Ishikawa (cell line): Measurements from ENCODE around the gene ARFGEF3.

Experiments used
- CEBPB ChIP-seq: IDR thresholded peaks from 2 replicates; pipeline ENCODE4 v1.6.1; 2012
- CREB1 ChIP-seq: IDR thresholded peaks from 2 replicates; pipeline ENCODE4 v1.6.1; 2012; ENCODE audit warnings: low read depth
- EGR1 ChIP-seq: IDR thresholded peaks from 2 replicates; pipeline ENCODE4 v1.6.1; 2012
- EP300 ChIP-seq: IDR thresholded peaks from 2 replicates; pipeline ENCODE4 v1.6.1; 2012; ENCODE audit warnings: borderline replicate concordance
- FOXM1 ChIP-seq: IDR thresholded peaks from 2 replicates; pipeline ENCODE4 v1.6.1; 2012; ENCODE audit warnings: low read depth, borderline replicate concordance
- NFIC ChIP-seq: IDR thresholded peaks from 2 replicates; pipeline ENCODE4 v1.6.1; 2012
- RAD21 ChIP-seq: IDR thresholded peaks from 2 replicates; pipeline ENCODE4 v1.6.1; 2012; ENCODE audit warnings: low read depth
- TAF1 ChIP-seq: IDR thresholded peaks from 2 replicates; pipeline ENCODE4 v1.6.1; 2012; ENCODE audit warnings: low read depth, mild to moderate bottlenecking
- TCF12 ChIP-seq: IDR thresholded peaks from 2 replicates; pipeline ENCODE4 v1.6.1; 2012; ENCODE audit warnings: low read depth
- TEAD4 ChIP-seq: IDR thresholded peaks from 2 replicates; pipeline ENCODE4 v1.6.1; 2012
- YY1 ChIP-seq: IDR thresholded peaks from 2 replicates; pipeline ENCODE4 v1.6.1; 2012; ENCODE audit warnings: low read depth
- ZBTB7A ChIP-seq: IDR thresholded peaks from 2 replicates; pipeline ENCODE4 v1.6.1; 2012; ENCODE audit warnings: low read depth
- TF ChIP-seq, protein P1 (sequence below): IDR thresholded peaks from 2 replicates; pipeline ENCODE4 v1.6.1; 2012
- TF ChIP-seq, protein P2 (sequence below): IDR thresholded peaks from 2 replicates; pipeline ENCODE4 v1.6.1; 2012; ENCODE audit warnings: low read depth, mild to moderate bottlenecking
- TF ChIP-seq, protein P3 (sequence below): IDR thresholded peaks from 2 replicates; pipeline ENCODE4 v1.6.1; 2012

The ARFGEF3 gene

DNA sequence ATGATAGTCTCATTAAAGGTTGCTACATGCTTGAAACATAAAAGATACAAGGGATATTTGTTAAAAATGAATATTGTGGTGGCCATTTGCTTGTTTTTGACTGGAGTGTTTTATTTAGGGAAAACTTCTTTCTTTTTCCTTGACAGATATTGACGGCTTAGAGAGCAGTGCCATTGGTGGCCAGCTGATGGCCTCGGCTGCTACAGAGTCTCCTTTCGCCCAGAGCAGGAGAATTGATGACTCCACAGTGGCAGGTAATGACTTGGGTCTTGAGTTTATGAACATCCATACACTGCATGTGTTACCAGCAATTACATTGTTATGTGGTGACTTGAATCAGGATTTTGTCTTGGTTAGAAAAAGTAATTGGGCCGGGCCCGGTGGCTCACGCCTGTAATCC, 124.1 kb downstream of the ARFGEF3 start:
- TF ChIP-seq TCF12 (no peak), TAF1 (no peak), EGR1 (no peak), RAD21 (no peak), YY1 (no peak), TEAD4 (no peak), NFIC (no peak), CEBPB (no peak)
- TF ChIP-seq, protein P1, sequence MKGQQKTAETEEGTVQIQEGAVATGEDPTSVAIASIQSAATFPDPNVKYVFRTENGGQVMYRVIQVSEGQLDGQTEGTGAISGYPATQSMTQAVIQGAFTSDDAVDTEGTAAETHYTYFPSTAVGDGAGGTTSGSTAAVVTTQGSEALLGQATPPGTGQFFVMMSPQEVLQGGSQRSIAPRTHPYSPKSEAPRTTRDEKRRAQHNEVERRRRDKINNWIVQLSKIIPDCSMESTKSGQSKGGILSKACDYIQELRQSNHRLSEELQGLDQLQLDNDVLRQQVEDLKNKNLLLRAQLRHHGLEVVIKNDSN = no peak
- TF ChIP-seq, protein P2, sequence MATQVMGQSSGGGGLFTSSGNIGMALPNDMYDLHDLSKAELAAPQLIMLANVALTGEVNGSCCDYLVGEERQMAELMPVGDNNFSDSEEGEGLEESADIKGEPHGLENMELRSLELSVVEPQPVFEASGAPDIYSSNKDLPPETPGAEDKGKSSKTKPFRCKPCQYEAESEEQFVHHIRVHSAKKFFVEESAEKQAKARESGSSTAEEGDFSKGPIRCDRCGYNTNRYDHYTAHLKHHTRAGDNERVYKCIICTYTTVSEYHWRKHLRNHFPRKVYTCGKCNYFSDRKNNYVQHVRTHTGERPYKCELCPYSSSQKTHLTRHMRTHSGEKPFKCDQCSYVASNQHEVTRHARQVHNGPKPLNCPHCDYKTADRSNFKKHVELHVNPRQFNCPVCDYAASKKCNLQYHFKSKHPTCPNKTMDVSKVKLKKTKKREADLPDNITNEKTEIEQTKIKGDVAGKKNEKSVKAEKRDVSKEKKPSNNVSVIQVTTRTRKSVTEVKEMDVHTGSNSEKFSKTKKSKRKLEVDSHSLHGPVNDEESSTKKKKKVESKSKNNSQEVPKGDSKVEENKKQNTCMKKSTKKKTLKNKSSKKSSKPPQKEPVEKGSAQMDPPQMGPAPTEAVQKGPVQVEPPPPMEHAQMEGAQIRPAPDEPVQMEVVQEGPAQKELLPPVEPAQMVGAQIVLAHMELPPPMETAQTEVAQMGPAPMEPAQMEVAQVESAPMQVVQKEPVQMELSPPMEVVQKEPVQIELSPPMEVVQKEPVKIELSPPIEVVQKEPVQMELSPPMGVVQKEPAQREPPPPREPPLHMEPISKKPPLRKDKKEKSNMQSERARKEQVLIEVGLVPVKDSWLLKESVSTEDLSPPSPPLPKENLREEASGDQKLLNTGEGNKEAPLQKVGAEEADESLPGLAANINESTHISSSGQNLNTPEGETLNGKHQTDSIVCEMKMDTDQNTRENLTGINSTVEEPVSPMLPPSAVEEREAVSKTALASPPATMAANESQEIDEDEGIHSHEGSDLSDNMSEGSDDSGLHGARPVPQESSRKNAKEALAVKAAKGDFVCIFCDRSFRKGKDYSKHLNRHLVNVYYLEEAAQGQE = no peak

DNA sequence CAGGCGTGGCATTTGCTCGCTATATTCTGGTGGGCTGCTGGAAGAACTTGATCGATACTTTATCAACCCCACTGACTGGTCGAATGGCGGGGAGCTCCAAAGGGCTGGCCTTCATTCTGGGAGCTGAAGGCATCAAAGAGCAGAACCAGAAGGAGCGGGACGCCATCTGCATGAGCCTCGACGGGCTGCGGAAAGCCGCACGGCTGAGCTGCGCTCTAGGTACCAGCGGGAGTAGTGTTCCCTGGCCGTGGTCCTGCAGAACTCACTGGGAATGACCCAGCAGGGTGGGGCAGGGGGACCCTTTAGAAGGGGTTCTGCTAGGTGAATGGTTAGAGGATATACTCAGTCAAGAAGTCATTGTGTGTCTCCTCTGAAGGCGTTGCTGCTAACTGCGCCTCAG, 125.0 kb downstream of the ARFGEF3 start:
- TF ChIP-seq, protein P3, sequence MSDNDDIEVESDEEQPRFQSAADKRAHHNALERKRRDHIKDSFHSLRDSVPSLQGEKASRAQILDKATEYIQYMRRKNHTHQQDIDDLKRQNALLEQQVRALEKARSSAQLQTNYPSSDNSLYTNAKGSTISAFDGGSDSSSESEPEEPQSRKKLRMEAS = no peak
- no peak for TF ChIP-seq TEAD4
- TF ChIP-seq TAF1 = no peak
- no peak for TF ChIP-seq TCF12
- TF ChIP-seq EP300 = no peak
- TF ChIP-seq EGR1 = no peak
- no peak for TF ChIP-seq ZBTB7A
- TF ChIP-seq, protein P2 = no peak
- TF ChIP-seq RAD21 = no peak
- no peak for TF ChIP-seq CREB1
- no peak for TF ChIP-seq NFIC

DNA sequence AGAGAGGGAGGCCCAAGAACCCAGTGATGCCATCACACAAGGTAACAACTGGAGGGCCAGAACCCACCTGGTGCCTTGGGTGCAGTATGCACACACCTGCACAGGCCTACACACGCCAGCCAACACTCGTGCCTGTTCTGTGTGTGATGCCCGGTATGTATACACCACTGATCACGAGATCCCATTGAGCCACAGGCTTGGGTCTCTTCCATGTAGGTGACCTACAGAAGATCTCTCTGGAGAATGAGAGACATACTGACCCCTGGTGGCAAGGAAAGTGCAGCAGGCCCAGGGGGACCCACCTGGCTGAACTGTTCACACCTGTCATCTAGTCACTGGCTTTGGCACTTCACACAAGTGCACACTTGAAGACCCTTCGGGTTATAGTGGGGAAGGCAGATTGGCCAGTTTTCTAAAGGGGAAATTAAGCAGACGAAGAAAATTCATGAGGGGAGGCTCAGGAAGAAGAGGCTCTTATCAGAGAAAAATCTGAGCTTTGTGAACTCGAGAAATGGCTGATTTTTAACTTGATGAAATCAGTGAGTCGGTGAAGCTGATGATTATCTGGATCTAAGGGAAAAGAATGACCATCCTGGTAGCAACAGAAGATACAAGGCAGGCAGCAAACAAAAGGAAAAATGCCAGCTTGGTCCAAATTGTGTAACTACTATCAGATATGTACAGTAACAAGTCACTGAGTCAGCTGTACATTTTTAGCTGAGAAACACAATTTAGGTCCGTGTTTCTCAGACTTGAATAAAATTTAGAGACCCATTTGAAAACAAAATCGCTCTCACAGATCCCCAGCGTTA, 125.6 kb downstream of the ARFGEF3 start:
- TF ChIP-seq TAF1 (no peak), RAD21 (peak; percentile 68)

DNA sequence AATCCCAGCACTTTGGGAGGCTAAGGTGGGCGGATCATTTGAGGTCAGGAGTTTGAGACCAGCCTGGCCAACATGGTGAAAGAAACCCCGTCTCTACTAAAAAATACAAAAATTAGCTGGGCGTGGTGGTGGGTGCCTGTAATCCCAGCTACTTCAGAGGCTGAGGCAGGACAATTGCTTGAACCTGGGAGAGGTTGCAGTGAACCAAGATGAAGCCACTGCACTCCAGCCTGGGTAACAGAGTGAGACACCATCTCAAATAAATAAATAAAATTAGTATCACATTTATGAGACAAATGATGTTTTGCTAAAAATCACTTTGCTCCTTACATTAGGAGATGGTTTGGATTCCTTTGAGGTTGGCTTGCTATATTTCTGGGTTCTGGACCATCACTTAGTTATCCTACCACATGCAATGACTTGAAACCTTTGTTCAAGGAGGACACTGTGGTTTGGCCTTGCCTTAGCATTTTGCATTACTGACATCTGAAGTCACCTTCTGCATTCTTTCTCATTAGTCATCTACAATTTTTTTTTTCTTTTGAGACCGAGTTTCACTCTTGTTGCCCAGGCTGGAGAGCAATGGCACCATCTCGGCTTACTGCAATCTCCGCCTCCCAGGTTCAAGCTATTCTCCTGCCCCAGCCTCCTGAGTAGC, 126.8 kb downstream of the ARFGEF3 start:
- peak; percentile 61 for TF ChIP-seq TEAD4

DNA sequence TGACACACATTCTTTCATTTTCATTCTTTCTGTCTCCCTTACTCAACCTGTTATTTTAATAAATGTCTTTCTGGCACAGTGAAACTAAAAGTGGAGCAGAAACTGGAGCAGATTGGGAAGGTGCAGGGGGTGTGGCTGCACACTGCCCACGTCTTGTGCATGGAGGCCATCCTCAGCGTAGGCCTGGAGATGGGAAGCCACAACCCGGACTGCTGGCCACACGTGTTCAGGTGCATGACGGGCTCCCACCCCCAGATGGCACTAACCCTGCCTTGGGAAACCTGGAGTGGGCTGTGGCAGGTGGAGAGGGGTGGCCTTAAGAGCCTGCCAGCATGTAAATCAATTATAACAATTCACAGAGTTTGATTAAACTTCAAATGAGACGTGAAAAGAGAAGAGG, 128.0 kb downstream of the ARFGEF3 start:
- TF ChIP-seq RAD21 (peak; percentile 18; the same call in 1 of the 2 replicates), NFIC (no peak), ZBTB7A (no peak)

DNA sequence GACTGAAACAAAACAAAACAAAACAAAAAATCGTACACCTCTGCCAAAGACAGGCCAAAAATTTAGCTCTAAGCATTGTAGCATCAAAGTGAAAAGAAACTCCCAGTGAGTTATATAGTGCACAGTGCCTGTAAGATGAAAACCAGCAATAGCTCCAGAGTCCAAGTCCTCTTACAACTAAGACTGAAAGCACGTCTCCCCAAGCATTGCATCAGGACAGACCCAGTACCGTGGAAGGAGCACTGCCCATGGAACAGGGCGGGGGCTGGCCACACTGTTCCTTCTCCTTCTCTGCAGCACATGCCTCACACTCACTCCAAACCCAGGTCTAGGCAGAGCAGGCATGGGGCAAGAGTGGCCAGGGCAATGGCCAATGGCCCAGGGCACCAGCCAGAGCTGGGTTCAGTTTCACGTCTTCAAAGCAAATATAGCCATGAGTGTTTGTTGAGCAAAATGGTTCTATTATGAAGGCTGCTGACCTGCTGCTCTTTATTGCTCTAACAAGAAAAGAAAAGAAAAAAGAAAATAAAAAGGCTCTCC, 128.8 kb downstream of the ARFGEF3 start:
- TF ChIP-seq FOXM1 (no peak), CREB1 (no peak), CEBPB (no peak), TAF1 (no peak), NFIC (no peak), EGR1 (no peak)
- TF ChIP-seq, protein P2 = no peak
